Measurements from ENCODE around the gene IL1R2.

GRCh38 chr2:102069311-102069974 lies 77.7 kb downstream of the IL1R2 start:
- TF ChIP-seq EHMT2 (IDR thresholded peaks at IDR 0.05; ENCODE audit: low read depth) (no peak), POLR2A (IDR thresholded peaks at IDR 0.05; ENCODE audit: low read length) (no peak)
